HEK293 (cell line): ENCODE data around the gene PFN3.

Source experiments
- EGR2 ChIP-seq: fragments of 450-650 bp; formaldehyde crosslinking; IDR thresholded peaks from 2 replicates; pipeline ENCODE4 v1.5.1; 2016; ENCODE audit warnings: low read depth, missing biosample characterization, missing genetic modification characterization
- INSM2 ChIP-seq: fragments of 450-650 bp; formaldehyde crosslinking; IDR thresholded peaks from 2 replicates; pipeline ENCODE4 v1.5.1; 2016; ENCODE audit warnings: missing biosample characterization, missing genetic modification characterization
- KLF8 ChIP-seq: fragments of 450-650 bp; formaldehyde crosslinking; IDR thresholded peaks from 2 replicates; pipeline ENCODE4 v1.5.1; 2016; ENCODE audit warnings: missing biosample characterization, missing genetic modification characterization
- MZF1 ChIP-seq: fragments of 450-650 bp; formaldehyde crosslinking; IDR thresholded peaks from 2 replicates; pipeline ENCODE4 v1.5.1; 2017; ENCODE audit warnings: missing biosample characterization, missing genetic modification characterization, borderline replicate concordance
- PRDM1 ChIP-seq: fragments of 450-650 bp; formaldehyde crosslinking; IDR thresholded peaks from 2 replicates; pipeline ENCODE4; 2016; ENCODE audit warnings: missing biosample characterization, missing genetic modification characterization
- TRIM28 ChIP-seq: IDR thresholded peaks from 2 replicates; pipeline ENCODE4 v1.6.1; 2011; ENCODE audit warnings: low read length, control low read depth, borderline replicate concordance
- ZBTB21 ChIP-seq: fragments of 450-650 bp; formaldehyde crosslinking; IDR thresholded peaks from 2 replicates; pipeline ENCODE4 v1.5.1; 2017; ENCODE audit warnings: missing biosample characterization, missing genetic modification characterization
- ZBTB26 ChIP-seq: fragments of 450-650 bp; formaldehyde crosslinking; optimal IDR thresholded peaks from 2 replicates; pipeline ENCODE3; 2016; ENCODE audit warnings: missing biosample characterization, mild to moderate bottlenecking, missing genetic modification characterization
- ZNF146 ChIP-seq: fragments of 450-650 bp; formaldehyde crosslinking; IDR thresholded peaks from 2 replicates; pipeline ENCODE4 v1.5.1; 2016; ENCODE audit warnings: missing biosample characterization, missing genetic modification characterization
- ZNF169 ChIP-seq: fragments of 450-650 bp; formaldehyde crosslinking; IDR thresholded peaks from 2 replicates; pipeline ENCODE4 v1.5.1; 2016; ENCODE audit warnings: missing biosample characterization, missing genetic modification characterization
- ZNF174 ChIP-seq: fragments of 450-650 bp; formaldehyde crosslinking; IDR thresholded peaks from 2 replicates; pipeline ENCODE4 v1.5.0; 2017; ENCODE audit warnings: missing biosample characterization, mild to moderate bottlenecking, missing genetic modification characterization
- ZNF175 ChIP-seq: fragments of 450-650 bp; formaldehyde crosslinking; IDR thresholded peaks from 2 replicates; pipeline ENCODE4 v1.5.1; 2016; ENCODE audit warnings: missing biosample characterization, missing genetic modification characterization
- ZNF2 ChIP-seq: fragments of 450-650 bp; formaldehyde crosslinking; IDR thresholded peaks from 2 replicates; pipeline ENCODE4 v1.5.1; 2016; ENCODE audit warnings: missing biosample characterization, missing genetic modification characterization
- ZNF221 ChIP-seq: fragments of 450-650 bp; formaldehyde crosslinking; IDR thresholded peaks from 2 replicates; pipeline ENCODE4 v1.5.1; 2017; ENCODE audit warnings: missing biosample characterization, missing genetic modification characterization, borderline replicate concordance
- ZNF223 ChIP-seq: fragments of 450-650 bp; formaldehyde crosslinking; IDR thresholded peaks from 2 replicates; pipeline ENCODE4 v1.5.1; 2016; ENCODE audit warnings: missing biosample characterization, missing genetic modification characterization
- ZNF354C ChIP-seq: fragments of 450-650 bp; formaldehyde crosslinking; IDR thresholded peaks from 2 replicates; pipeline ENCODE4 v1.5.1; 2016; ENCODE audit warnings: missing biosample characterization, missing genetic modification characterization, low read depth, borderline replicate concordance
- ZNF362 ChIP-seq: fragments of 450-650 bp; formaldehyde crosslinking; IDR thresholded peaks from 2 replicates; pipeline ENCODE4 v1.5.1; 2016; ENCODE audit warnings: missing biosample characterization, missing genetic modification characterization
- ZNF37A ChIP-seq: fragments of 450-650 bp; IDR thresholded peaks from 2 replicates; pipeline ENCODE4 v1.5.1; 2018; ENCODE audit warnings: missing biosample characterization, missing genetic modification characterization
- ZNF423 ChIP-seq: fragments of 450-650 bp; formaldehyde crosslinking; IDR thresholded peaks from 2 replicates; pipeline ENCODE4 v1.5.1; 2016; ENCODE audit warnings: missing biosample characterization, missing genetic modification characterization
- ZNF518A ChIP-seq: fragments of 450-650 bp; formaldehyde crosslinking; conservative IDR thresholded peaks from 2 replicates; pipeline ENCODE4 v1.5.1; 2016; ENCODE audit warnings: low read depth, missing biosample characterization, missing genetic modification characterization
- ZNF549 ChIP-seq: fragments of 450-650 bp; IDR thresholded peaks from 2 replicates; pipeline ENCODE4 v1.5.1; 2018; ENCODE audit warnings: missing biosample characterization, missing genetic modification characterization, mild to moderate bottlenecking, inconsistent platforms, moderate library complexity
- ZNF580 ChIP-seq: fragments of 450-650 bp; formaldehyde crosslinking; IDR thresholded peaks from 2 replicates; pipeline ENCODE4 v1.5.1; 2016; ENCODE audit warnings: missing biosample characterization, missing genetic modification characterization
- ZNF654 ChIP-seq: fragments of 450-650 bp; formaldehyde crosslinking; IDR thresholded peaks from 2 replicates; pipeline ENCODE4 v1.5.1; 2016; ENCODE audit warnings: low read depth, missing biosample characterization, missing genetic modification characterization
- ZNF704 ChIP-seq: fragments of 450-650 bp; formaldehyde crosslinking; IDR thresholded peaks from 2 replicates; pipeline ENCODE4 v1.5.1; 2016; ENCODE audit warnings: missing biosample characterization, missing genetic modification characterization
- ZNF792 ChIP-seq: fragments of 450-650 bp; formaldehyde crosslinking; IDR thresholded peaks from 2 replicates; pipeline ENCODE4 v1.5.1; 2016; ENCODE audit warnings: missing biosample characterization, missing genetic modification characterization
- ZSCAN16 ChIP-seq: fragments of 450-650 bp; formaldehyde crosslinking; IDR thresholded peaks from 2 replicates; pipeline ENCODE4 v1.5.1; 2016; ENCODE audit warnings: missing biosample characterization, missing genetic modification characterization
- ZSCAN30 ChIP-seq: fragments of 450-650 bp; IDR thresholded peaks from 2 replicates; pipeline ENCODE4 v1.5.1; 2018; ENCODE audit warnings: missing biosample characterization, mild to moderate bottlenecking, missing genetic modification characterization, moderate library complexity
- ZSCAN5A ChIP-seq: fragments of 450-650 bp; formaldehyde crosslinking; IDR thresholded peaks from 2 replicates; pipeline ENCODE4 v1.5.1; 2016; ENCODE audit warnings: missing biosample characterization, missing genetic modification characterization

Gene PFN3

GRCh38 chr5:177403102-177403791 lies 2.8 kb upstream of the PFN3 start (continued):
- TF ChIP-seq ZSCAN5A (tag by site-specific recombination) (peak; percentile 47; the same call in 1 of the 2 replicates), ZNF654 (no peak), ZBTB21 (tag by site-specific recombination) (no peak), ZNF580 (tag by site-specific recombination) (no peak), ZBTB26 (tag by site-specific recombination) (peak; percentile 98), ZNF792 (tag by site-specific recombination) (no peak), ZNF704 (no peak), PRDM1 (tag by site-specific recombination) (no peak), ZNF362 (no peak), ZNF223 (no peak), ZNF354C (no peak), TRIM28 (no peak), INSM2 (tag by site-specific recombination) (no peak), ZNF549 (tag by site-specific recombination) (no peak), ZNF423 (no peak), ZNF2 (no peak), ZSCAN30 (tag by site-specific recombination) (no peak), ZNF175 (no peak), EGR2 (tag by site-specific recombination) (no peak), ZSCAN16 (peak; percentile 9; the same call in 1 of the 2 replicates), ZNF169 (tag by site-specific recombination) (no peak), KLF8 (tag by site-specific recombination) (peak; percentile 85; the same call in 1 of the 2 replicates), ZNF518A (tag by site-specific recombination) (no peak), ZNF221 (tag by site-specific recombination) (no peak), ZNF146 (tag by site-specific recombination) (no peak), ZNF174 (tag by site-specific recombination) (no peak), MZF1 (tag by site-specific recombination) (no peak), ZNF37A (tag by site-specific recombination) (peak; percentile 52; the same call in 1 of the 2 replicates)
